B cell (primary cell): Measurements from ENCODE around the gene CPED1.

ENCODE experiments used
- EZH2 ChIP-seq: IDR thresholded peaks from 2 replicates; pipeline ENCODE4 v1.6.1; 2012; ENCODE audit warnings: borderline replicate concordance, low read depth, mild to moderate bottlenecking, moderate library complexity, low read length; ENCODE audit not compliant: insufficient read depth, poor library complexity, severe bottlenecking
- TF ChIP-seq, protein P1 (sequence below): fragments of 200-600 bp; IDR thresholded peaks from one replicate; pipeline ENCODE4 v1.8.0; 2022; ENCODE audit warnings: antibody characterized with exemption, mild to moderate bottlenecking

GRCh38 chr7:121084748-121085336 is 96.3 kb downstream of the CPED1 start:
- no peak for TF ChIP-seq EZH2
- TF ChIP-seq, protein P1, sequence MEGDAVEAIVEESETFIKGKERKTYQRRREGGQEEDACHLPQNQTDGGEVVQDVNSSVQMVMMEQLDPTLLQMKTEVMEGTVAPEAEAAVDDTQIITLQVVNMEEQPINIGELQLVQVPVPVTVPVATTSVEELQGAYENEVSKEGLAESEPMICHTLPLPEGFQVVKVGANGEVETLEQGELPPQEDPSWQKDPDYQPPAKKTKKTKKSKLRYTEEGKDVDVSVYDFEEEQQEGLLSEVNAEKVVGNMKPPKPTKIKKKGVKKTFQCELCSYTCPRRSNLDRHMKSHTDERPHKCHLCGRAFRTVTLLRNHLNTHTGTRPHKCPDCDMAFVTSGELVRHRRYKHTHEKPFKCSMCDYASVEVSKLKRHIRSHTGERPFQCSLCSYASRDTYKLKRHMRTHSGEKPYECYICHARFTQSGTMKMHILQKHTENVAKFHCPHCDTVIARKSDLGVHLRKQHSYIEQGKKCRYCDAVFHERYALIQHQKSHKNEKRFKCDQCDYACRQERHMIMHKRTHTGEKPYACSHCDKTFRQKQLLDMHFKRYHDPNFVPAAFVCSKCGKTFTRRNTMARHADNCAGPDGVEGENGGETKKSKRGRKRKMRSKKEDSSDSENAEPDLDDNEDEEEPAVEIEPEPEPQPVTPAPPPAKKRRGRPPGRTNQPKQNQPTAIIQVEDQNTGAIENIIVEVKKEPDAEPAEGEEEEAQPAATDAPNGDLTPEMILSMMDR, result no peak
